SH-SY5Y (cell line): ENCODE data around the gene RGS3.

Source experiments
- GATA2 ChIP-seq: IDR thresholded peaks from 2 replicates; pipeline ENCODE4 v1.6.1; 2011; ENCODE audit warnings: mild to moderate bottlenecking, low read depth, low read length
- GATA3 ChIP-seq: IDR thresholded peaks from 2 replicates; pipeline ENCODE4 v1.6.1; 2011; ENCODE audit warnings: low read depth, mild to moderate bottlenecking, low read length, moderate library complexity

DNA sequence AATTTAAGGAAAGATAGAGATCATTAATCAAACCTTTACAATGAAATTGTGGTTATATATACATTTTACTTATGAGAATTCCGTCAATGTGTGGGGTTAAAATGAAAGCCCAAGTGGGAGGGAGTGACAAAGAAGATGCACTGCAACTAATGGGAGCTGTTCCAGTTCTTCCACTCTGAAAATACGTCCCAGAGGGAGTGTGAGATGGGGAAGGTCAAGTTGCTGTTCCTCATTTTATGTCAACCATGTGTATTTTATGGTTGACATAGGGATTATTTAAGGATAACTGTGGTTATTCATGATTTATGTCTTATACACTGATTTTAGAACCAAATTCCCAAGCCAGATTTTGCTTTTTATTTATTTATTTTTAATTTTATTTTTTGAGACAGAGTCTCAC lies 14.2 kb upstream of the RGS3 start:
- no peak for TF ChIP-seq GATA2
- TF ChIP-seq GATA3, result no peak
